Measurements from ENCODE around the gene FHIT. TPM values are rescaled to one million over a fixed set of nuclear protein-coding genes. Genes with fewer than 3 reads are reported as not detected.

Gene FHIT
- total RNA-seq, 1 donor from 2014 or later: 11.7 TPM

GRCh38 chr3:61060411-61060861 lies 190.8 kb downstream of the FHIT start:
- no peak for DNase-seq (ENCODE audit: extremely low spot score, unreplicated experiment)
- Mint-ChIP-seq H3K27ac (no peak overlapping the region), H3K36me3 (no peaks in the 10 kb centered on the region), H3K9me3 (peaks cover 8% of the 10 kb centered on the region), H3K4me1 (ENCODE audit: unreplicated experiment) (peaks cover 13% of the 10 kb centered on the region), H3K4me3 (no peak overlapping the region), H3K27me3 (no peaks in the 10 kb centered on the region)
- TF ChIP-seq CTCF (conservative IDR thresholded peaks at IDR 0.05): no peak

- no peak for DNase-seq (ENCODE audit: extremely low spot score, unreplicated experiment)
- Mint-ChIP-seq H3K27me3 (no peaks in the 10 kb centered on the region), H3K4me3 (no peak overlapping the region), H3K4me1 (ENCODE audit: unreplicated experiment) (peaks cover 10% of the 10 kb centered on the region), H3K9me3 (peaks cover 11% of the 10 kb centered on the region), H3K36me3 (no peaks in the 10 kb centered on the region), H3K27ac (no peak overlapping the region)
- no peak for TF ChIP-seq CTCF (conservative IDR thresholded peaks at IDR 0.05)
Observed at GRCh38 chr3:61058836-61059235, 192.4 kb downstream of the FHIT start.

- no peak for TF ChIP-seq CTCF (conservative IDR thresholded peaks at IDR 0.05)
- H3K4me1 Mint-ChIP-seq (ENCODE audit: unreplicated experiment): peaks cover 14% of the 10 kb centered on the region
- no peak for DNase-seq (ENCODE audit: extremely low spot score, unreplicated experiment)
- no peaks in the 10 kb centered on the region for H3K36me3 Mint-ChIP-seq
- H3K4me3 Mint-ChIP-seq: no peak overlapping the region
- no peaks in the 10 kb centered on the region for H3K27me3 Mint-ChIP-seq
- peaks cover 5% of the 10 kb centered on the region for H3K9me3 Mint-ChIP-seq
- H3K27ac Mint-ChIP-seq: no peak overlapping the region
Observed at GRCh38 chr3:61057464-61057863, 193.8 kb downstream of the FHIT start.

GRCh38 chr3:61055447-61055846 lies 195.8 kb downstream of the FHIT start:
- TF ChIP-seq CTCF (conservative IDR thresholded peaks at IDR 0.05): no peak
- Mint-ChIP-seq H3K36me3 (no peaks in the 10 kb centered on the region), H3K27me3 (no peaks in the 10 kb centered on the region), H3K4me3 (no peak overlapping the region), H3K27ac (no peak overlapping the region), H3K4me1 (ENCODE audit: unreplicated experiment) (peaks cover 9% of the 10 kb centered on the region), H3K9me3 (peaks cover 5% of the 10 kb centered on the region)
- DNase-seq (ENCODE audit: extremely low spot score, unreplicated experiment): no peak

- H3K9me3 Mint-ChIP-seq: peaks cover 5% of the 10 kb centered on the region
- TF ChIP-seq CTCF (conservative IDR thresholded peaks at IDR 0.05): no peak
- H3K27ac Mint-ChIP-seq: no peak overlapping the region
- no peaks in the 10 kb centered on the region for H3K36me3 Mint-ChIP-seq
- H3K4me3 Mint-ChIP-seq: no peak overlapping the region
- peaks cover 9% of the 10 kb centered on the region for H3K4me1 Mint-ChIP-seq (ENCODE audit: unreplicated experiment)
- DNase-seq (ENCODE audit: extremely low spot score, unreplicated experiment): no peak
- no peaks in the 10 kb centered on the region for H3K27me3 Mint-ChIP-seq
Observed at GRCh38 chr3:61053781-61054496, 197.3 kb downstream of the FHIT start.
